Ishikawa (cell line): Measurements from ENCODE around the gene TTC3.

Source experiments
- CREB1 ChIP-seq: IDR thresholded peaks from 2 replicates; pipeline ENCODE4 v1.6.1; 2012; ENCODE audit warnings: low read depth
- EP300 ChIP-seq: IDR thresholded peaks from 2 replicates; pipeline ENCODE4 v1.6.1; 2012; ENCODE audit warnings: borderline replicate concordance
- FOXM1 ChIP-seq: IDR thresholded peaks from 2 replicates; pipeline ENCODE4 v1.6.1; 2012; ENCODE audit warnings: low read depth, borderline replicate concordance
- MAX ChIP-seq: IDR thresholded peaks from 2 replicates; pipeline ENCODE4 v1.6.1; 2012
- RAD21 ChIP-seq: IDR thresholded peaks from 2 replicates; pipeline ENCODE4 v1.6.1; 2012; ENCODE audit warnings: low read depth
- REST ChIP-seq: IDR thresholded peaks from 2 replicates; pipeline ENCODE4 v1.6.1; 2012; ENCODE audit warnings: low read depth, mild to moderate bottlenecking
- TAF1 ChIP-seq: IDR thresholded peaks from 2 replicates; pipeline ENCODE4 v1.6.1; 2012; ENCODE audit warnings: low read depth, mild to moderate bottlenecking
- TCF12 ChIP-seq: IDR thresholded peaks from 2 replicates; pipeline ENCODE4 v1.6.1; 2012; ENCODE audit warnings: low read depth
- TEAD4 ChIP-seq: IDR thresholded peaks from 2 replicates; pipeline ENCODE4 v1.6.1; 2012
- YY1 ChIP-seq: IDR thresholded peaks from 2 replicates; pipeline ENCODE4 v1.6.1; 2012; ENCODE audit warnings: low read depth
- TF ChIP-seq, protein P1 (sequence below): IDR thresholded peaks from 2 replicates; pipeline ENCODE4 v1.6.1; 2012

DNA sequence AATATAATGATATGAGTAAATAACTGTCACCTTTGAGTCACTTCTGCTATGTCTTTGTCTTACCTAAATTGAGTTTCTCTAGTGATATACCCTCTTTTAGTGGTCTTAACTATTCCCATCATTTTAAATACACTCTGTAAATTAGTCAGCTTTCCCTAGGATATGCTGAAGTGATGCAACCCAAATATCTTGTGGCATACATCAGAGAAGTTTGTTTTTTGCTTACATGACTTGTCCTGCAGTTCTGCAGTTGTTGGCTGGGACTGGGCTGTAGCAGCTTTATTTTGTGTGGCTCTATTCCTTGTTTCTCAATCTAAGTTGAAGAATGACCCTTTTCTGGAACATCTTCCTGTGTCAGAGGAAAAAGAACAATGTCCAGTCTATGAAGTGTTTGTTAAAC is 76.4 kb downstream of the TTC3 start:
- TF ChIP-seq TAF1: no peak
- no peak for TF ChIP-seq YY1
- TF ChIP-seq EP300: no peak
- TF ChIP-seq RAD21: no peak
- TF ChIP-seq, protein P1, sequence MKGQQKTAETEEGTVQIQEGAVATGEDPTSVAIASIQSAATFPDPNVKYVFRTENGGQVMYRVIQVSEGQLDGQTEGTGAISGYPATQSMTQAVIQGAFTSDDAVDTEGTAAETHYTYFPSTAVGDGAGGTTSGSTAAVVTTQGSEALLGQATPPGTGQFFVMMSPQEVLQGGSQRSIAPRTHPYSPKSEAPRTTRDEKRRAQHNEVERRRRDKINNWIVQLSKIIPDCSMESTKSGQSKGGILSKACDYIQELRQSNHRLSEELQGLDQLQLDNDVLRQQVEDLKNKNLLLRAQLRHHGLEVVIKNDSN: no peak
- TF ChIP-seq TEAD4: no peak
- TF ChIP-seq REST: no peak
- no peak for TF ChIP-seq MAX
- TF ChIP-seq FOXM1: no peak
- TF ChIP-seq CREB1: no peak
- no peak for TF ChIP-seq TCF12
